Lower lobe of right lung (tissue), 2 donors: Measurements from ENCODE around the gene CEP290. TPM values are rescaled to one million over a fixed set of nuclear protein-coding genes. Genes with fewer than 3 reads are reported as not detected.

ENCODE experiments used
- ATAC-seq, 2 donors: fragments of 200-7000 bp; cut with Tn5 transposase; one replicate each; pipeline ENCODE4 v1.9.1; 2020 to 2022; ENCODE audit warnings: mild to moderate bottlenecking in 2 of 2, moderate library complexity in 2 of 2
- DNase-seq: peaks from one replicate; pipeline ENCODE4 v3.0.0-alpha.2; 2020
- H3K27ac ChIP-seq: fragments of 200-600 bp; one replicate; pipeline ENCODE4 v1.8.0; 2022
- H3K27me3 ChIP-seq: fragments of 200-600 bp; one replicate; pipeline ENCODE4 v1.8.0; 2022; ENCODE audit warnings: low read depth
- H3K36me3 ChIP-seq: fragments of 200-600 bp; one replicate; pipeline ENCODE4 v1.8.0; 2022; ENCODE audit warnings: mild to moderate bottlenecking
- H3K4me1 ChIP-seq: fragments of 200-600 bp; one replicate; pipeline ENCODE4 v1.8.0; 2022
- H3K4me3 ChIP-seq: fragments of 200-600 bp; one replicate; pipeline ENCODE4 v1.8.0; 2022; ENCODE audit warnings: mild to moderate bottlenecking
- H3K9me3 ChIP-seq: fragments of 200-600 bp; one replicate; pipeline ENCODE4 v1.8.0; 2022
- intact Hi-C: fragments of 100-400 bp; cut with DNase I; formaldehyde crosslinking; loops from one replicate; pipeline ENCODE4 v1.11.0; 2022
- total RNA-seq: library from RNA; stranded (reverse); fragmentation: NEBNext Ultra II Directional; extraction: Animal tissue kit (Norgen Biotek cat#: 25700); gene quantifications from one replicate; pipeline ENCODE4 v1.2.1, GENCODE V29; 2021
- TF ChIP-seq, protein P1 (sequence below): fragments of 200-600 bp; IDR thresholded peaks from one replicate; pipeline ENCODE4 v1.8.0; 2022; ENCODE audit warnings: antibody characterized with exemption, mild to moderate bottlenecking
- donor health status: DM: no; HTN: yes; CAD: no; lungs with severe emphysema.

Gene CEP290
- total RNA-seq, 1 donor from 2014 or later, result 11.6 TPM

DNA sequence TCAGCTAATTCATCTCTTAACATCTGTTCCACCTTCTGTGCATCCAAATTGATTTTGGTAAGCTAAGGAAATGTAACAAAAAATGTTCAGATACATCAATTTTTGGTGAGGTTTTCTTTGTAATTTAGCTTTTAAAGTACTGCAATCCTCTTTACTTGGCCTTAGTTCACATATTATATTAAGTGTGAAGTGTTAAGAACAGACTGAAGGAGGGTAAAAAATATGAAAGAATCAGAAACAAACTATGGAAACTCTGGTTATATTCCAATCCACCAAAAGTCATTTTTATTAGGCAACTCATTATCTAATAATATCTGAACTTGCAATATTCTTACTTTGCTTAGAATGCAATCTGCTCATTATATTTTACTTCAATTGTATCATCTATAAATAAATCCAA lies 49.1 kb downstream of the CEP290 start:
- peaks cover 21% of the 10 kb centered on the region for H3K36me3 ChIP-seq
- H3K27ac ChIP-seq, result no peak overlapping the region
- no peaks in the 10 kb centered on the region for H3K4me1 ChIP-seq
- no peak for DNase-seq
- TF ChIP-seq, protein P1, sequence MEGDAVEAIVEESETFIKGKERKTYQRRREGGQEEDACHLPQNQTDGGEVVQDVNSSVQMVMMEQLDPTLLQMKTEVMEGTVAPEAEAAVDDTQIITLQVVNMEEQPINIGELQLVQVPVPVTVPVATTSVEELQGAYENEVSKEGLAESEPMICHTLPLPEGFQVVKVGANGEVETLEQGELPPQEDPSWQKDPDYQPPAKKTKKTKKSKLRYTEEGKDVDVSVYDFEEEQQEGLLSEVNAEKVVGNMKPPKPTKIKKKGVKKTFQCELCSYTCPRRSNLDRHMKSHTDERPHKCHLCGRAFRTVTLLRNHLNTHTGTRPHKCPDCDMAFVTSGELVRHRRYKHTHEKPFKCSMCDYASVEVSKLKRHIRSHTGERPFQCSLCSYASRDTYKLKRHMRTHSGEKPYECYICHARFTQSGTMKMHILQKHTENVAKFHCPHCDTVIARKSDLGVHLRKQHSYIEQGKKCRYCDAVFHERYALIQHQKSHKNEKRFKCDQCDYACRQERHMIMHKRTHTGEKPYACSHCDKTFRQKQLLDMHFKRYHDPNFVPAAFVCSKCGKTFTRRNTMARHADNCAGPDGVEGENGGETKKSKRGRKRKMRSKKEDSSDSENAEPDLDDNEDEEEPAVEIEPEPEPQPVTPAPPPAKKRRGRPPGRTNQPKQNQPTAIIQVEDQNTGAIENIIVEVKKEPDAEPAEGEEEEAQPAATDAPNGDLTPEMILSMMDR, result no peak
- no peaks in the 10 kb centered on the region for H3K27me3 ChIP-seq
- intact Hi-C loops, result no loop called here
- no peak overlapping the region for H3K4me3 ChIP-seq
- ATAC-seq, result no peak
- H3K9me3 ChIP-seq, result no peaks in the 10 kb centered on the region

DNA sequence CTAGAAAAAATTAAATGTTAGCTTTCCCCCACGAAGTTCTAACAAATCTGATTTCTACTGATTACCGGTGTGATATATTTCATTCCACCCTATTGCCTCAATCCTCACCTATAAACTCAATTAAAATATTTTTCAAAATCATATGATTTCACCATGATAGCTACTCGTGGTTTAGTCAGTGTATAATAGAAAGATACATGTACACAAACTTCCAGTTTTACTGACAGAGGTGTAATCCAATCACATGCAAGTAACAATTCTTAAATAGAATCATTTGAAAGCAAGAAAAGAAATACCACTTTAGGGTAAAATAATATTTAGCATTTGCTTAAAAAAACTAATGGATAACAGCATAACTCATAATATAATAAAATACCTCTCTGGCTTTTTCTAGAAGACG lies 57.7 kb downstream of the CEP290 start:
- H3K27me3 ChIP-seq, result no peaks in the 10 kb centered on the region
- ATAC-seq (no peak), DNase-seq (no peak)
- intact Hi-C loops, result no loop called here
- peaks cover 81% of the 10 kb centered on the region for H3K36me3 ChIP-seq
- H3K4me1 ChIP-seq, result no peaks in the 10 kb centered on the region
- TF ChIP-seq, protein P1, result no peak
- no peak overlapping the region for H3K27ac ChIP-seq
- no peak overlapping the region for H3K4me3 ChIP-seq
- no peaks in the 10 kb centered on the region for H3K9me3 ChIP-seq

DNA sequence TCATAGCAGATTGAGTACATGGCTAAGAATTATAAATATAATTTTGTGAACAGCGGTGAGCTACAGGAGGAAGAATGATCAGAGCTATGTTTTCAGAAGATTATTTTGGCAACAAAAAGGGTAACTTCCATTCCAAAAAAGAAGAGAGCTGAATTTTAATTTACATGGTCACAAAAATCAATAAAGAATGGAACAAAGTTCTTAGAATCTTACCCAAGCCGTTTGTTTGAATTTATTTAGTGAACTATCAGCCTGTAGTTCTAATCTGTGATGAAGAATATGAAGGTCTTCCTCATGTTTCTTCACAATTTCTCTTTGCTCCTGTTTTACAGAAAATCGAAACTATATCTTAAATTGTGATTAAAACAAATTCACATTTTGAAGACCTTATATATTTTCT lies 58.3 kb downstream of the CEP290 start:
- no peak for DNase-seq
- Histone ChIP-seq H3K36me3 (peaks cover 79% of the 10 kb centered on the region), H3K9me3 (no peaks in the 10 kb centered on the region), H3K27me3 (no peaks in the 10 kb centered on the region), H3K27ac (no peak overlapping the region), H3K4me1 (no peaks in the 10 kb centered on the region), H3K4me3 (no peak overlapping the region)
- TF ChIP-seq, protein P1, result no peak
- no peak for ATAC-seq
- intact Hi-C loops, result no loop called here

DNA sequence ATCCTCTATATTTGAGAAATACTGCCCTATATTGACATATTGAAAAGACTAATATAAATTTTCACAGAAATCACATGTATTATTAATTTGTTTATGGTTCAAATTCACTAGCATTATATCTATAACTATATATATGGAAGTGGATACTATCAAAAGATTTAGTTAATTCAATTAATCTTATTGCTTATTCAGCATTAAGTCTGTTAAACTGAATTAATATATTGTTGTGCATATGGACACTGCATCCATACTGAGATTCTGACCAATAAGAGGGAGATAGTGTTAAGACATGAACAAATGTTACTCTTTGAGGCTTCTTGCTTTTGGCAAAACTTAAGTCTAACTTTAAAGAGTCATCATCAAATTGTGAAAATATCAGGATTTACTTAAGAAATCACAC lies 60.6 kb downstream of the CEP290 start:
- H3K4me1 ChIP-seq, result no peaks in the 10 kb centered on the region
- H3K36me3 ChIP-seq, result peaks cover 80% of the 10 kb centered on the region
- no peak overlapping the region for H3K27ac ChIP-seq
- no peak overlapping the region for H3K4me3 ChIP-seq
- intact Hi-C loops, result no loop called here
- H3K27me3 ChIP-seq, result no peaks in the 10 kb centered on the region
- TF ChIP-seq, protein P1, result no peak
- ATAC-seq, result no peak
- DNase-seq, result no peak
- no peaks in the 10 kb centered on the region for H3K9me3 ChIP-seq

DNA sequence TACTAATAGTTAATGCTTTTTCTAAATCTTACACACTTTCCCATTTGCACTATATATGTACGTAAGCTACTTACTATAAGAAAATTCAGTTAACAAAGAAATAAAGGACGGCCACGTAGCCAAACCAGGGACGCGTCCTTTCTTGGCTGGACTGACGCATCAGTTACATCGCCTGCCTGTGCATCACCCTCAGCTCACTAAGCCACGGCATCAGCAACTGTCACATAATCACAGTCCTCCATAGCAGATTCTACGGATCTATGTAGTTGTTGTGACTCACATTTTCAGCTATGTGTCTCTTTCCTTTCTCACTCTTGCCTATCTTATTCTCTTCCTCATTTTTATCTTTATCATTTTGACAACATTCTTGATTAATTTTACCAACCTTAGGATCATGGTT lies 74.6 kb downstream of the CEP290 start:
- Histone ChIP-seq H3K27ac (no peak overlapping the region), H3K36me3 (peaks cover 31% of the 10 kb centered on the region), H3K4me1 (no peaks in the 10 kb centered on the region), H3K4me3 (no peak overlapping the region), H3K27me3 (no peaks in the 10 kb centered on the region), H3K9me3 (no peaks in the 10 kb centered on the region)
- ATAC-seq, result no peak
- TF ChIP-seq, protein P1, result no peak
- no peak for DNase-seq
- intact Hi-C loops, result no loop called here

DNA sequence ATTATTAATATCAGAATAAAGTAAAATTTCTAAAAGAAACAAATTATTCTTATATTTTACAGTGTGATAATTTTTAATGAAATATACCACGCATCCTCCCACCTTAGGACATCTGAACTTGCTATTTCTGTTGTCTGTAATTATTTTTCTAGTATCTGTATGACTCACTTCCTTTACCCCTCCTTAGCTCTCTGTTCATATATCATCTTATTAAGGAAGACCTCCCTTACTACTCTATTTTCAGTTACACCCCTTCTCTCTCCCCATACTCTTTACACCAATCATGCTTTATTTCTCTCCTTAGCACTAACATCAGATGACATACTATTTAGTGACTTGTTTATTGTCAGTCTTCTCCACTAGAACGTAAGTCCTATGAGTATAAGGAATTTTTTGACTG lies 78.5 kb downstream of the CEP290 start:
- no peak overlapping the region for H3K27ac ChIP-seq
- intact Hi-C loops, result no loop called here
- DNase-seq (no peak), ATAC-seq (no peak)
- H3K27me3 ChIP-seq, result no peaks in the 10 kb centered on the region
- H3K9me3 ChIP-seq, result no peaks in the 10 kb centered on the region
- TF ChIP-seq, protein P1, result no peak
- H3K36me3 ChIP-seq, result peaks cover 33% of the 10 kb centered on the region
- H3K4me3 ChIP-seq, result no peak overlapping the region
- H3K4me1 ChIP-seq, result no peaks in the 10 kb centered on the region
